HepG2 (cell line): ENCODE data around the gene ZNF629. TPM values are rescaled to one million over a fixed set of nuclear protein-coding genes. Genes with fewer than 3 reads are reported as not detected.
A peak's percentile ranks its signal among the peaks of the same experiment; 100 is the strongest.

Experiments
- ATAC-seq: fragments of 200-7000 bp; cut with Tn5 transposase; 3 replicates; pipeline ENCODE4 v1.9.1; 2020; ENCODE audit warnings: mild to moderate bottlenecking, moderate library complexity
- BruUV-seq: library from RNA; stranded (reverse); fragments of 400-500 nt; replicated peaks from 2 replicates; lab custom pipeline; 2021; lab: Mats Ljungman, UMichigan
- CTCF ChIA-PET: fragments of 300-600 bp; formaldehyde crosslinking; extraction: SDS; loops from one replicate; lab custom pipeline; 2021; ENCODE audit warnings: low total read pairs, inconsistent platforms, low intra/inter-chr PET ratio; lab: Yijun Ruan, JAX
- POLR2A ChIA-PET: fragments of 350-600 bp; sonication (Branson Sonifier 250); formaldehyde crosslinking; loops from one replicate; lab custom pipeline; 2020; ENCODE audit warnings: antibody characterized with exemption, inconsistent platforms; lab: Yijun Ruan, JAX
- DNase-seq: peaks from one replicate; pipeline ENCODE4 v3.0.0-alpha.2; 2015; ENCODE audit warnings: low spot score
- FAIRE-seq: peaks from 3 replicates; lab custom pipeline; 2011; peaks lifted over from hg19 to GRCh38; lab: Jason Lieb, UNC
- H2AFZ ChIP-seq: one replicate; pipeline ENCODE4 v1.6.1; 2011; ENCODE audit warnings: low read length, inconsistent platforms
- H3K27ac ChIP-seq: fragments of 300-600 bp; 3 replicates; pipeline ENCODE4 v1.8.0; 2011; ENCODE audit warnings: mixed run types, mild to moderate bottlenecking, mixed read lengths, low read length, inconsistent platforms; ENCODE audit not compliant: insufficient read depth; ENCODE audit errors: extremely low read length
- H3K27me3 ChIP-seq, 2 experiments: fragments of 200-600 bp in 1 of 2; 2 replicates in 1 of 2; 3 replicates in 1 of 2; pipeline versions ENCODE4 v1.6.0 to v1.8.0; 2011; ENCODE audit warnings: low read length in 2 of 2, mild to moderate bottlenecking in 2 of 2, moderate library complexity in 2 of 2, inconsistent platforms in 1 of 2; ENCODE audit not compliant: insufficient read depth in 2 of 2, control insufficient read depth in 1 of 2
- H3K36me3 ChIP-seq, 2 experiments: fragments of 200-600 bp in 1 of 2; replicated peaks in 1 of 2; 2 replicates in 1 of 2; 3 replicates in 1 of 2; pipeline versions ENCODE4 v1.5.1 to v1.8.0; 2011; ENCODE audit warnings: low read length in 2 of 2, inconsistent platforms in 1 of 2; ENCODE audit not compliant: insufficient read depth in 2 of 2, control insufficient read depth in 1 of 2
- H3K4me1 ChIP-seq: 2 replicates; pipeline ENCODE4 v1.5.1; 2012; ENCODE audit warnings: low read length, inconsistent platforms; ENCODE audit not compliant: insufficient read depth
- H3K4me2 ChIP-seq: 2 replicates; pipeline ENCODE4 v1.6.0; 2011; ENCODE audit warnings: low read depth, low read length, inconsistent platforms
- H3K4me3 ChIP-seq, 3 experiments: fragments of 200-600 bp in 1 of 3; sonication (generic), shearing (Covaris generic) in 1 of 3; replicated peaks in 1 of 3; 2 replicates each; pipeline ENCODE4 v1.5.1; 2011 to 2016; ENCODE audit warnings: low read length in 3 of 3, inconsistent platforms in 2 of 3, low read depth in 2 of 3, mild to moderate bottlenecking in 2 of 3, control low read depth in 1 of 3, mixed read lengths in 1 of 3; ENCODE audit not compliant: insufficient read depth in 1 of 3
- H3K79me2 ChIP-seq: one replicate; pipeline ENCODE4 v1.6.1; 2011; ENCODE audit warnings: low read length, inconsistent platforms; ENCODE audit not compliant: insufficient read depth
- H3K9ac ChIP-seq: 2 replicates; pipeline ENCODE4 v1.6.0; 2011; ENCODE audit warnings: mild to moderate bottlenecking, low read depth, low read length, inconsistent platforms; ENCODE audit not compliant: insufficient read depth
- H3K9me3 ChIP-seq: 2 replicates; pipeline ENCODE4 v1.5.1; 2012; ENCODE audit warnings: mild to moderate bottlenecking, low read length
- H4K20me1 ChIP-seq: 2 replicates; pipeline ENCODE4 v1.6.0; 2011; ENCODE audit warnings: inconsistent platforms, mild to moderate bottlenecking, low read length, moderate library complexity; ENCODE audit not compliant: insufficient read depth
- AGO2 ChIP-seq: fragments of 200-400 bp; formaldehyde crosslinking; optimal IDR thresholded peaks from 2 replicates; pipeline ENCODE3; 2017; ENCODE audit warnings: mild to moderate bottlenecking, low read depth, low read length, moderate library complexity
- CREB3 ChIP-seq: sonication (generic); formaldehyde crosslinking; IDR thresholded peaks from 2 replicates; pipeline ENCODE4 v1.5.0; 2020; ENCODE audit warnings: missing genetic modification reagents
- GPN1 ChIP-seq: sonication (generic); formaldehyde crosslinking; IDR thresholded peaks from 2 replicates; pipeline ENCODE4 v1.5.1; 2020; ENCODE audit warnings: missing genetic modification reagents, borderline replicate concordance
- ISL2 ChIP-seq: sonication (generic); formaldehyde crosslinking; IDR thresholded peaks from 2 replicates; pipeline ENCODE4 v1.5.0; 2020; ENCODE audit warnings: missing genetic modification reagents
- MATR3 ChIP-seq: sonication (generic); formaldehyde crosslinking; IDR thresholded peaks from 2 replicates; pipeline ENCODE4 v1.4.0; 2020; ENCODE audit warnings: missing genetic modification reagents
- SUZ12 ChIP-seq: fragments of 150-350 bp; IDR thresholded peaks from 2 replicates; pipeline ENCODE4 v1.6.1; 2014; ENCODE audit warnings: low read depth, low read length
- ZBTB44 ChIP-seq: sonication (generic); formaldehyde crosslinking; IDR thresholded peaks from 2 replicates; pipeline ENCODE4 v1.4.0; 2020; ENCODE audit warnings: missing genetic modification reagents
- ZNF362 ChIP-seq: sonication (generic); formaldehyde crosslinking; IDR thresholded peaks from 2 replicates; pipeline ENCODE4 v1.4.0; 2020; ENCODE audit warnings: missing genetic modification reagents, mild to moderate bottlenecking, borderline replicate concordance
- ZNF646 ChIP-seq: sonication (generic); formaldehyde crosslinking; IDR thresholded peaks from 2 replicates; pipeline ENCODE4 v1.9.0; 2021; ENCODE audit warnings: mild to moderate bottlenecking, missing genetic modification reagents
- WGBS: methylation state at CpG from one replicate; pipeline ENCODE4 v1.1.6; 2017; ENCODE audit warnings: low lambda C conversion rate; 5-methylcytosine and 5-hydroxymethylcytosine counted together
- in situ Hi-C: cut with HindIII; loops from 2 replicates; pipeline ENCODE4 v1.10.0; 2017; ENCODE audit warnings: low pct_unique_long_range_greater_than_20kb; ENCODE audit not compliant: extremely low pct_ligation_motif_present
- intact Hi-C: fragments of 100-400 bp; cut with micrococcal nuclease; formaldehyde crosslinking; loops from one replicate; pipeline ENCODE4 v1.10.0; 2022; ENCODE audit not compliant: unreplicated experiment
- polyA plus RNA-seq, 8 experiments: library from polyadenylated mRNA; depleted of rRNA in 3 of 8; stranded (reverse) in 7 of 8; unstranded in 1 of 8; fragments of >200 nt; fragmentation: Illumina TruSeq in 4 of 8; extraction: Trizol in 4 of 8; gene quantifications; 2 replicates each; pipeline versions ENCODE4 v1.2.1 to v1.2.3, GENCODE V29; 2011 to 2016; ENCODE audit warnings: low read depth in 4 of 8, missing spikeins in 1 of 8, mixed read lengths in 1 of 8; ENCODE audit not compliant: insufficient read depth in 1 of 8
- total RNA-seq, 5 experiments: library from RNA; depleted of rRNA; stranded (reverse); fragments of >200 nt; fragmentation: Illumina TruSeq; extraction: Trizol; gene quantifications; 2 replicates each; pipeline ENCODE4 v1.2.3, GENCODE V29; 2016; ENCODE audit warnings: low read depth in 1 of 5

Gene ZNF629
- total and polyA plus RNA-seq, 2 of the 13 experiments (the other 11 are each of a cell fraction or from before 2014, with no cell fraction given) = 6.1 to 16.5 TPM

GRCh38 chr16:30737794-30738648 lies 49.0 kb downstream of the ZNF629 start:
- H3K27me3 ChIP-seq = no peaks in the 10 kb centered on the region
- in situ Hi-C loops (no loop called here), intact Hi-C loops (no loop called here)
- H3K9me3 ChIP-seq = no peaks in the 10 kb centered on the region
- WGBS = 97% methylated on average over 25 of the region's 25 CpGs
- H3K4me2 ChIP-seq = no peak overlapping the region
- H3K27ac ChIP-seq = no peak overlapping the region
- peaks cover 16% of the 10 kb centered on the region; the same call in 1 of the 2 replicates for H3K4me1 ChIP-seq
- TSS peak; percentile 32 for BruUV-seq
- FAIRE-seq (no peak), ATAC-seq (no peak; the same call in 2 of the 3 replicates), DNase-seq (no peak)
- ChIA-PET CTCF (no interaction called here), POLR2A (interaction anchor here (1.2 to 3.8 kb wide), 2 partner anchors 10 to 14 kb away, joined by 3 to 30 read pairs; partner anchors contain the start of gene PHKG2)
- peaks cover 45 to 63% of the 10 kb centered on the region in 2 experiments for H3K36me3 ChIP-seq
- H3K4me3 ChIP-seq = no peak overlapping the region
- H3K9ac ChIP-seq = no peak overlapping the region
- no peaks in the 10 kb centered on the region for H3K79me2 ChIP-seq
- no peak overlapping the region for H2AFZ ChIP-seq
- no peaks in the 10 kb centered on the region for H4K20me1 ChIP-seq
- TF ChIP-seq ZBTB44 (CRISPR knock-in tag) (no peak), CREB3 (CRISPR knock-in tag) (no peak), AGO2 (peak; percentile 86), GPN1 (CRISPR knock-in tag) (no peak), ZNF646 (CRISPR knock-in tag) (no peak), SUZ12 (no peak), ISL2 (CRISPR knock-in tag) (no peak), ZNF362 (no peak), MATR3 (CRISPR knock-in tag) (no peak)
